Stimulated activated CD4-positive, alpha-beta T cell treated with anti-CD3 and anti-CD28 coated beads, Interleukin-12 subunit alpha, Interleukin-12 subunit beta, amount 100 ng/mL, for 4 hours (primary cell): Measurements from ENCODE around the gene FBXO48.

Source experiments
- DNase-seq: peaks from one replicate; pipeline ENCODE4 v3.0.0-alpha.2; 2020

The FBXO48 gene

GRCh38 chr2:68434981-68435380 is 32.1 kb downstream of the FBXO48 start:
- DNase-seq, result no peak

GRCh38 chr2:68432696-68433658 is 34.1 kb downstream of the FBXO48 start:
- DNase-seq, result no peak

GRCh38 chr2:68431316-68431972 is 35.6 kb downstream of the FBXO48 start:
- DNase-seq, result no peak

GRCh38 chr2:68429311-68429826 is 37.7 kb downstream of the FBXO48 start:
- DNase-seq, result no peak

GRCh38 chr2:68428746-68429145 is 38.3 kb downstream of the FBXO48 start:
- DNase-seq, result no peak

GRCh38 chr2:68428126-68428525 is 39.0 kb downstream of the FBXO48 start:
- no peak for DNase-seq

- no peak for DNase-seq
Measured at GRCh38 chr2:68426848-68427579, 40.1 kb downstream of the FBXO48 start.

- no peak for DNase-seq
Measured at GRCh38 chr2:68426446-68426845, 40.6 kb downstream of the FBXO48 start.

- no peak for DNase-seq
Measured at GRCh38 chr2:68425503-68425902, 41.6 kb downstream of the FBXO48 start.

GRCh38 chr2:68423966-68424650 is 43.0 kb downstream of the FBXO48 start:
- DNase-seq, result no peak

- DNase-seq, result no peak
Measured at GRCh38 chr2:68420254-68420910, 46.7 kb downstream of the FBXO48 start.

GRCh38 chr2:68418855-68419254 is 48.2 kb downstream of the FBXO48 start:
- no peak for DNase-seq

GRCh38 chr2:68418419-68418818 is 48.7 kb downstream of the FBXO48 start:
- DNase-seq, result no peak

GRCh38 chr2:68417926-68418325 is 49.2 kb downstream of the FBXO48 start:
- no peak for DNase-seq

GRCh38 chr2:68416081-68416675 is 50.9 kb downstream of the FBXO48 start:
- no peak for DNase-seq

- no peak for DNase-seq
Measured at GRCh38 chr2:68415521-68415920, 51.6 kb downstream of the FBXO48 start.

GRCh38 chr2:68414876-68415275 is 52.2 kb downstream of the FBXO48 start:
- DNase-seq, result no peak

GRCh38 chr2:68414452-68414851 is 52.6 kb downstream of the FBXO48 start:
- no peak for DNase-seq

GRCh38 chr2:68413466-68413865 is 53.6 kb downstream of the FBXO48 start:
- no peak for DNase-seq

- no peak for DNase-seq
Measured at GRCh38 chr2:68412127-68412819, 54.8 kb downstream of the FBXO48 start.
